RWPE2 (cell line): ENCODE data around the gene TTLL9.
A peak's percentile ranks its signal among the peaks of the same experiment; 100 is the strongest.

Source experiments
- ATAC-seq: fragments of 200-7000 bp; cut with Tn5 transposase; 3 replicates; pipeline ENCODE4 v1.9.1; 2021; ENCODE audit warnings: low read depth
- DNase-seq: peaks from one replicate; pipeline ENCODE4 v3.0.0-alpha.2; 2020; ENCODE audit warnings: low spot score
- H3K27ac ChIP-seq: fragments of 450-650 bp; 2 replicates; pipeline ENCODE4 v1.5.1; 2017; ENCODE audit warnings: mild to moderate bottlenecking; ENCODE audit not compliant: poor library complexity, severe bottlenecking
- H3K27me3 ChIP-seq: fragments of 250-450 bp; sonication (Bioruptor Pico); 2 replicates; pipeline ENCODE4 v1.5.1; 2021; ENCODE audit warnings: mild to moderate bottlenecking, moderate library complexity; ENCODE audit not compliant: insufficient read depth, poor library complexity, severe bottlenecking
- H3K36me3 ChIP-seq: fragments of 250-450 bp; sonication (Bioruptor Pico); 2 replicates; pipeline ENCODE4 v1.5.1; 2020; ENCODE audit warnings: low read depth, mild to moderate bottlenecking, moderate library complexity
- H3K4me1 ChIP-seq: fragments of 250-450 bp; sonication (Bioruptor Pico); 2 replicates; pipeline ENCODE4 v1.5.1; 2021; ENCODE audit warnings: mild to moderate bottlenecking, moderate library complexity; ENCODE audit not compliant: insufficient read depth, poor library complexity, severe bottlenecking
- H3K4me3 ChIP-seq: fragments of 250-450 bp; sonication (Bioruptor Pico); 2 replicates; pipeline ENCODE4 v1.5.1; 2021; ENCODE audit warnings: mild to moderate bottlenecking, moderate library complexity; ENCODE audit not compliant: severe bottlenecking
- H3K9me3 ChIP-seq: fragments of 250-450 bp; sonication (Bioruptor Pico); 2 replicates; pipeline ENCODE4 v1.5.1; 2021; ENCODE audit warnings: mild to moderate bottlenecking, moderate library complexity; ENCODE audit not compliant: severe bottlenecking
- TF ChIP-seq, protein P1 (sequence below): fragments of 450-650 bp; IDR thresholded peaks from one replicate; pipeline ENCODE4 v1.5.1; 2017; ENCODE audit warnings: mild to moderate bottlenecking, moderate library complexity; ENCODE audit not compliant: poor library complexity, severe bottlenecking

The TTLL9 gene

DNA sequence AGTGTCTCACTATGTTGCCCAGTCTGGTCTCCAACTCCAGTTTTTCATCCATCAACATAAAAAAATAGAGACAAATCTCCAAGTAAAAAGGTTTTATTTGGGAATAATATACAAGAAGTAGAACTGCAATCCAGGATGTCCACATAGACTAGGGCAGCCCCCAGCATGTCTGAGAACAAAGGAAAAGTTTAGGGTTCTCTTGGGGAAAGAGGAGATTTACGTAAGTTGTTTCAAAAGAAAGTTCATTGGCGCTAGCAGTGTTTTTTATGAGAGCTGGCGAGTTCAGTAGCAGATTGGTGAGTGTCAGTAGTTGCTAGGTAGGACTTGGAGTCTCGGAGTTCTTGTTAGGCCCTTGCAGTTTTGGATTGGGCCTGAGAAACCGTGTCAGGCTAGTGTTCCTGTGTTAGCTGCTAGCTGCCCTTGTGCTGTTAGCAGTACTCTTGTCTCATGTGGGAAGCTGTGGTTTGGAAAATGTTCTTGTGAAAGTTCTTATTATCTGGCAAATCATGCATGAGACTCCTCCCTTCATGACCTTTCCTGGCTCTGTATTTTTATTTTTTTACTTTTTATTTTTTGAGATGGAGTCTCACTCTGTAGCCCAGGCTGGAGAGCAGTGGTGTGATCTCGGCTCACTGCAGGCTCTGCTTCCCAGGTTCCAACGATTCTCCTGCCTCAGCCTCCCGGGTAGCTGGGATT lies 24.7 kb downstream of the TTLL9 start:
- Histone ChIP-seq H3K4me3 (no peak overlapping the region), H3K9me3 (no peaks in the 10 kb centered on the region), H3K27ac (no peak overlapping the region), H3K36me3 (no peaks in the 10 kb centered on the region), H3K4me1 (no peaks in the 10 kb centered on the region), H3K27me3 (no peaks in the 10 kb centered on the region)
- peak; percentile 59 for DNase-seq
- peak; percentile 97 for ATAC-seq
- TF ChIP-seq, protein P1, sequence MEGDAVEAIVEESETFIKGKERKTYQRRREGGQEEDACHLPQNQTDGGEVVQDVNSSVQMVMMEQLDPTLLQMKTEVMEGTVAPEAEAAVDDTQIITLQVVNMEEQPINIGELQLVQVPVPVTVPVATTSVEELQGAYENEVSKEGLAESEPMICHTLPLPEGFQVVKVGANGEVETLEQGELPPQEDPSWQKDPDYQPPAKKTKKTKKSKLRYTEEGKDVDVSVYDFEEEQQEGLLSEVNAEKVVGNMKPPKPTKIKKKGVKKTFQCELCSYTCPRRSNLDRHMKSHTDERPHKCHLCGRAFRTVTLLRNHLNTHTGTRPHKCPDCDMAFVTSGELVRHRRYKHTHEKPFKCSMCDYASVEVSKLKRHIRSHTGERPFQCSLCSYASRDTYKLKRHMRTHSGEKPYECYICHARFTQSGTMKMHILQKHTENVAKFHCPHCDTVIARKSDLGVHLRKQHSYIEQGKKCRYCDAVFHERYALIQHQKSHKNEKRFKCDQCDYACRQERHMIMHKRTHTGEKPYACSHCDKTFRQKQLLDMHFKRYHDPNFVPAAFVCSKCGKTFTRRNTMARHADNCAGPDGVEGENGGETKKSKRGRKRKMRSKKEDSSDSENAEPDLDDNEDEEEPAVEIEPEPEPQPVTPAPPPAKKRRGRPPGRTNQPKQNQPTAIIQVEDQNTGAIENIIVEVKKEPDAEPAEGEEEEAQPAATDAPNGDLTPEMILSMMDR: no peak

DNA sequence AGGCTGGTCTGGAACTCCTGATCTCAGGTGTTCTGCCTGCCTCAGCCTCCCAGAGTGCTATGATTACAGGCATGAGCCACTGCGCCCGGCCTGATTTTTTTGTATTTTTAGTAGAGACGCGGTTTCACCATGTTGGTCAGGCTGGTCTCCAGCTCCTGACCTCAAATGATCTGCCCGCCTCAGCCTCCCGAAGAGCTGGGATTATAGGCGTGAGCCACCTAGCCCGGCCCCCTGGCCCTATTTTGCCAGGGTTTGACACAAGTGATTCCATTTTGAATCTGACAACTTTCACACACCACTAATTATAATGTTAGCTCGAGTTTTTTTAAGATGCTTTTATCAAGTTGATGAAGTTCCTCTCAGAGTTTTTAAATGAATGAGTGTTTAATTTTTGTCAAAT lies 25.6 kb downstream of the TTLL9 start:
- TF ChIP-seq, protein P1: no peak
- DNase-seq (peak; percentile 48), ATAC-seq (no peak)
- Histone ChIP-seq H3K4me1 (no peaks in the 10 kb centered on the region), H3K27ac (no peak overlapping the region), H3K27me3 (no peaks in the 10 kb centered on the region), H3K4me3 (no peak overlapping the region), H3K36me3 (no peaks in the 10 kb centered on the region), H3K9me3 (no peaks in the 10 kb centered on the region)

DNA sequence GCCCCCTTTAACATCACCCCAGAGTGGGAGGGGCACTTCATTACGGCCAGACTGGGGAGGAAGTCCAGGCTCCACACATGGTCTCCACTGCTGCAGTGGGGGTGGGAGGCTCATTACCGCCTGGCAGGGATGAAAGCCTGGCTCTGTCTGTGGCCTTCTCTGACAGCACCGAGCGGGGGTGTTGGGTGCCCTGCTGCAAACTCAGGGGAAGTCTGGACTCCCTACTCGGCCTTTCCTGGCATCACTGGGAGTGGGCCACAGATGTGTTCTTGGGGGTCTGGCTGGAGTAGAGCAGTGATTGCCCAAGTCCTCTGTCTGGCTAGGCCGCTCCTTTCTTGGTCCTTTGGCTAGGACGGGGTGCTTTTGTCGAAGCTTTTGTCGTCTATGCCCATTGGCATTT lies 27.1 kb downstream of the TTLL9 start:
- DNase-seq: peak; percentile 75
- Histone ChIP-seq H3K27me3 (no peaks in the 10 kb centered on the region), H3K9me3 (no peaks in the 10 kb centered on the region), H3K4me3 (no peak overlapping the region), H3K36me3 (no peaks in the 10 kb centered on the region), H3K27ac (no peak overlapping the region), H3K4me1 (no peaks in the 10 kb centered on the region)
- no peak for ATAC-seq
- TF ChIP-seq, protein P1: no peak

DNA sequence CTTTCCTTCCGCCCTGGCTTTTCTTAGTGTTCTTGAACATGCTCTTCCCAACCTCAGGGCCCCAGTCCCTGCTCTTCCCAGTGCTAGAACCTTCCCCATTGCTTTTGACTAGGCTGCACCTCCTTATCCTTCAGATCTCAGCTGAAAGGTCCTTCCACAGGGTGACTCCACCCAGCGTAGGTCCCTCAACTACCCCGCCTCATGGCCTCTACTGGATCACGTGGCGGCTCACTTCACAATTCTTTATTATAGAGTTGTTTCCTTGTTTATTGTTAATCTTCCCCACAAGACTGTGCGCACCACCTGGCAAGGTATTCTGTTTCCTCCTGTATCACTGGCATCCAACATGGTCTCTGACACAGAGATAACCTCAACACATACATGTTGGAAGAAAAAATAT lies 31.2 kb downstream of the TTLL9 start:
- no peaks in the 10 kb centered on the region for H3K36me3 ChIP-seq

More for the DNA sequence above, 31.2 kb downstream of the TTLL9 start:
- TF ChIP-seq, protein P1: no peak
- H3K4me1 ChIP-seq: no peaks in the 10 kb centered on the region
- no peaks in the 10 kb centered on the region for H3K9me3 ChIP-seq
- H3K4me3 ChIP-seq: no peak overlapping the region
- DNase-seq (peak; percentile 30), ATAC-seq (no peak)
- H3K27ac ChIP-seq: no peak overlapping the region
- no peaks in the 10 kb centered on the region for H3K27me3 ChIP-seq
